HG03342 (cell line): ENCODE data around the gene CYBRD1.

Source experiments
- ATAC-seq: cut with Tn5 transposase; IDR thresholded peaks from one replicate; pipeline ENCODE4 v1.9.1; 2021; ENCODE audit warnings: mild to moderate bottlenecking, moderate library complexity; ENCODE audit not compliant: unreplicated experiment

The CYBRD1 gene

DNA sequence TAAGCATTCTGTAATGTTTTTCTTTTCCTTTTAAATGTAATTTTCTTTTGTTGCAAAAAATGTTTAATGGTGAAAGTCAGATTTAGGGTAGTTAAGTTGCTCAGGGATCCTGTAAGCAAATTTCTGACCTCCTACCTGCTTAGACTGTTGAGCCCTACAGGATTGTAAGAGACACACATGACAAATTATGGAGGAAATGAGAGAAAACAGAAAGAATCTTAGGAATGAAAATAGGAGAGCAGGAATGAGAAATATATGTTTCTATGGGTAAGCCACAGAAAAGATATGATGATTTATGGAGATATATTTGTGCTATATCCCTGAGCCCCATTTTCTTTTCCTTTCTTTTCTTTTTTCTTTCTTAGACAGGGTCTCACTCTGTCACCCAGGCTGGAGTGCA, 28.3 kb downstream of the CYBRD1 start:
- no peak for ATAC-seq

DNA sequence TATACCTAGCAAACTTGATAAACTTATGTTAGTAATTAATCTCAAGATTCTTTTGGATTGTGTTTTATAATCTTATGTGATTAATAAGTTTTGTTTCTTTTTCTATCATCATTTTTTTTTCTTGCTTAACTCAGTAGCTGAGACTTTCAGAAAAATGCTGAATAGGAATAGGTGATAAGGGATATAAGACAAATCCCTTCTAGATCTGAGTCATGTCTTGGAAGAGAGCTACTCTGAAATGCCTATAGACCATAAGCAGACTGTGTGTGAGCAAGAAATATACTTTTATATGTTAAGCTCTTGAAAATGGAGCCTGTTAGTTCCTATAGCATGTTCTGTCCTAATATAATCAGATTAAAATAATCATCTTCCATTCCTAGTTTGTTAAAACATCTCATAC, 29.6 kb downstream of the CYBRD1 start:
- no peak for ATAC-seq

DNA sequence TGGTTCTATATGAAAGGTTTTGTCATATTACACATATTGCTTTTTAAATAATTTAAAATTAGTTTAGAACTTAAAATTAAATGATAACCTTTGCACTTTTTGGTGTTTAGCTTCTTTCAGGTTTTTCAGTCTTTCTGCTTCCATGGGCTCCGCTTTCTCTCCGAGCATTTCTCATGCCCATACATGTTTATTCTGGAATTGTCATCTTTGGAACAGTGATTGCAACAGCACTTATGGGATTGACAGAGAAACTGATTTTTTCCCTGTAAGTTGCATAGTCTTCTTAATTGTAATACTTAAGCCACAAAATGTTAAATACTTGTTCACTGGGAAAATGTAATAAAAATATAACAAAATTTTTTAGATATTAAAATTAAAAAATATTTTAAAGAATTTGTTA, 31.0 kb downstream of the CYBRD1 start:
- ATAC-seq = no peak

DNA sequence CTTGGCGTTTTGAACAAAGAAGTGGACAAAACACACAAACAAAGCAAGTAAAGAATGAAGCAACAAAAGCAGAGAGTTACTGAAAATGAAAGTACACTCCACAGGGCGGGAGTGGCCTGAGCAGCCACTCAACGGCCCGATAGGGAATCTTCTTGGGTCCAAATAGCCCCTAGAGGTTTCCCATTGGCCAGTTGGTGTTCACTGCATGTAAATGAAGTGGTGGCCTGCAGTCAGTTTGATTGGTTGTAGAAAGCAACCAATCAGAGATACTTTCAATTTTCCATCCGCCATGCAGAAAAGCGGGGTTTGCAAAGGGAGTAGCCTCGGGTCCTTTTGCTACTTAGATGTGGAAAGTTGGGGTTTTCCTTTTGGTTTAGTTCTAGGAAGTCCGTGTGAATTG, 31.6 kb downstream of the CYBRD1 start:
- ATAC-seq = no peak

- no peak for ATAC-seq
Measured at GRCh38 chr2:171554991-171555615, 32.8 kb downstream of the CYBRD1 start.

GRCh38 chr2:171557363-171557762, 35.1 kb downstream of the CYBRD1 start:
- no peak for ATAC-seq

GRCh38 chr2:171563301-171563700, 41.0 kb downstream of the CYBRD1 start:
- no peak for ATAC-seq

GRCh38 chr2:171564463-171564862, 42.2 kb downstream of the CYBRD1 start:
- ATAC-seq = no peak

GRCh38 chr2:171566057-171566456, 43.8 kb downstream of the CYBRD1 start:
- ATAC-seq = no peak

- no peak for ATAC-seq
Measured at GRCh38 chr2:171566753-171567152, 44.5 kb downstream of the CYBRD1 start.

DNA sequence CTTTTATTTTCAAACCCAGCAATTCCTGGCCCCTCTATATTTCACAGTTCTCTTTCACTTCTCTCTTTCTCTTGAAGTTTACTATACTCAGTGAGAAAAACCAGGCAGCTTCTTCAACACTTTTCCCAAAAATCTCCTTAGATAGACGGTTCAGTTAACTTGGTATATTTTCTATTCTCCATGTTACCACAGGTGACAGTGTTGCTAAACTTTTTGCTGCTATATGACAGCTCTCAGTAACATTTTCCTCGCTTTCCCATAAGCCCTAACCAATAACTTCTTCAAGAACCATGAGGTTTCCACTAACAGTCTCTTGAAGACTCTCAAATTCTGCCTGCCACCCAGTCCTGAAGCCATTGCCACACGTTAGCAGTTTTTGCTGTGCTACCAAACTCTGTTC, 45.8 kb downstream of the CYBRD1 start:
- ATAC-seq = no peak

DNA sequence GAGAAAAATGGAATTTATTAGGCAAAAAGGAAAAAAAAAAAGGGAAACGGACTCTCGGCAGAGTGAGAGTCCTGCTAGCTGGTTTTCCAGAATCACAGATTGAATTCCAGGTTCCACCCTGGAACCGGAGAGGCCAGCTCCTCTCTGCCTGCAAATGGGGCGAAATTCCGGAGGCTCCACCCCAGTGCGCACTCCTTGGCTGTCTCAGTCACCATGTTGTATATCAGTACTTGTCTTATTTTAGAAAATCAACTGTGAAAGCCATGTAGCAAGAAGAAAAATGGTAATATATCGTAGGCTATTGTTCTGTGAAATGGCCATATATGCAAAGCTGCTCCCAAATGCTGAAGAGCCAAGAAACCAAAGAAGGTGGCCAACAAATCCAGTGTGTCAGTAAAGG, 49.4 kb downstream of the CYBRD1 start:
- no peak for ATAC-seq

DNA sequence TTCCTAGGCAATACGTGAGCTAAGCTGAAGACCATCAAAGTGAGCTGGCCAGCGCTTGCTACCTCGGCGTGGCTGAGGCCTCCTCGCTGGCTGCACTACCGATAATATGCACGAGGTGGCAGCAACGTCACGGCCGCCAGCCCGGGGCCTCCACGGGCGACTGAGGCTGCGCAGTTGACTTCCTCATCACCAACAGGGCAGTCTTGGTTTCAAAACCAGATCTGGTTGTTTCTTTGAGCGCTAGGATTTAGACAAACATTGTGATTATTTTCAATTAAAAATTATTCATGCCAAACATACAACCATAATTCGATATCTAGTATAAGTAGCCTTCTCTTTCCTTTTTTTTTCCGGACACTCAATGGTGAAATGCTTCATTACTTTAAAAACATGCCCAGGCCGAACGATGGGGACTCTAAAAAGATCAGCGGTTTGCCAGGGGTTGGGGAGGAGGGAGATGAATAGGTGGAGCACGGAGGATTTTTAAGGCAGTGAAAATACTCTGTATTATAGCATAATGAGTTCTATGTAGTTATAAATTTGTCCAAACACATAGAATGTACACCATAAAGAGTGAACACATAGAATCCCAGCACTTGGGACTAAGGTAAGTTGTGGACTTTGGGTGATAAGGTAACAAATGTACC, 52.0 kb downstream of the CYBRD1 start:
- peak; percentile 91 for ATAC-seq

GRCh38 chr2:171575606-171576005, 53.3 kb downstream of the CYBRD1 start:
- no peak for ATAC-seq

- ATAC-seq = no peak
Measured at GRCh38 chr2:171578127-171578803, 56.0 kb downstream of the CYBRD1 start.

DNA sequence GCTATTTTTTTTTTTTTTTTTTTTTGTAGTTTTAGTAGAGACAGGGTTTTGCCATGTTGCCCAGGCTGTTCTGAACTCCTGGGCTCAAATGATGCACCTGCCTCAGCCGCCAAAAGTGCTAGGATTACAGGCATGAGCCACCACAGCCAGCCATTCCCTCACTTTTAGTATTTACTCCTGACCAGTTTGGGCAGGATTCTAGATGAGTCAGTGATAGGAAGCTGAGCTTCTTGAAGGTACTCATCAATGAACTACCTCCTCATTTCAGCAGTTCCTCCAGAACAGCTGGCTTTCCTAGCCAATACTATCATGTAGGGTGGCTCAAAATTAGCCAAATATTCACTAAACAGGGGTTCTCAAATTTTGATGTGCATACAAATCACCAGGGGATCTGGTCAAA, 57.2 kb downstream of the CYBRD1 start:
- ATAC-seq = no peak

DNA sequence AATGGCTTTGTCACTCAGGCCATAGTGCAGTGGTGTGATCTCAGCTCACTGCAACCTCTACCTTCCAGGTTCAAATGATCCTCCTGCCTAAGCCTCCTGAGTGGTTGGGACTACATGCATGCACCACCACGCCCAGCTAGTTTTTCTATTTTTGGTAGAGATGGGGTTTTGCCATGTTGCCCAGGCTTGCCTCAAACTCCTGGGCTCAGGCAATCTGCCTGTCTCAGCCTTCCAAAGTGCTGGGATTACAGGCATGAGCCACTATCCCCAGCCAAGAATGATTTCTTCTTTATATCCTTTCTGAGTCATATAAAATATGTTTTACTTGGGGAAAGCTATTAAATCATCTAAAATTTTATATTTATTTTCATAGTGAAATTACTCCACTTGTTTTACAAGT, 61.3 kb downstream of the CYBRD1 start:
- ATAC-seq = no peak

DNA sequence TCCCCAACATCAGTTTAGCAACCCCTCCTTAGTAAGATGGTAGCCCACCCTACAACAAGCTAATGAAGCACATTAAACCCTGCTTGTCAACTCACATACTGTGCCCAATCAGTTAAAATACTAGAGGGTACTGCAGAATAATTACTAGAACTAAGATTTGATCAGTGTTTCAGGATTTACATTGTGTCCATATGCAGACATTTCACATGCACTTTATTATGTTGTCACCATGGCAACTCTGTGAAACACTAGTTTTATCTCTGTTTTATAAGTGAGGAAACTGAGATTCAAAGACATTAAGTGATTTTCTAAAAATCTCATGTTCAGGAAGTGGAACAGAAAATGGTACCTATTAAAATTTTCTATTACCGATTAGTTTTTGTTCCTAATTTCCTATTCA, 61.7 kb downstream of the CYBRD1 start:
- ATAC-seq = no peak

GRCh38 chr2:171587132-171587531, 64.9 kb downstream of the CYBRD1 start:
- no peak for ATAC-seq

DNA sequence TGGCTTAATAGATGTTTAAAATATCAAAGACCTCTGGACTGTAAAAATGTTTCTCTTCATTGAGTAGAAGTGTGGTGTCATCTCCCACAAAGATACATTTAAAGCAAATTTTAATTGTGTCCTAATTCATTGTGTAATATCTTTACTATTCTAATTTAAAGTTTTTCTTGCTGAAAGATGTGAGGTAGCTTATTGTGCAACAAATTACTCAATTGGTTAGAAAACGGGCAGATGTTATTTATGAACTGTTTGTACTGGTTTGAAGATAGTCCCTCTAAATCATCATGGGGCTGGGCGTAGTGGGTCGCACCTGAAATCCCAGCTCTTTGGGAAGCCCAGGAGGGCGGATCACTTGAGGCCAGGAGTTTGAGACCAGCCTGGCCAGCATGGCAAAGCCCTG, 65.3 kb downstream of the CYBRD1 start:
- no peak for ATAC-seq

- ATAC-seq = no peak
Measured at GRCh38 chr2:171590116-171590515, 67.8 kb downstream of the CYBRD1 start.

DNA sequence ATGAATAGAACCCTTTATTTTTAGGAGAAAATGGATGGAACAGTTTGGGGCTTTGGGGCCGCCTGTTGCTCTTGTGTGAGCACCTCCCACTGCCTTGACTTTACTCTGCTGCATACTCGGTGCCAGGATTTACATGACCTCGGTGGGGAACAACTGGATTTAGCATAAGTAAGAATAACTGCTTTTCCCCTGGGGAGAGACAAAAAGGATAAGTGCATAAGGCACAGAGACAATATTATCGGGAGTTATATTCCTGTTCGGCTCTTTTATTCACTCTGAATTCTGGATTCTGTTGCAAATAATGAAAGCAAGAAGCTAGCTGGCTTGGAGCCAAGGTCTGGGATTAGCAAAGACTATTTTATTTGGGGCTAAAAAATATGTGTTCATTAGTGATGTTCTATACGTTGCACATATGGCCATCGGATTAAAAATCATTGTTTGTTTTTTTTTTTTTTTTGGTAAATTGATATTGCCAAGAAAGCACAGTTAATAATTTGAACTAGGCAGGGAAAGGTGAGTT, 69.8 kb downstream of the CYBRD1 start:
- ATAC-seq = no peak
